Prostate gland (tissue), 2 donors: ENCODE measurements around the gene ARL15.

Source experiments
- CTCF ChIP-seq, 4 experiments: fragments of 200-600 bp in 2 of 4; fragments of 450-650 bp in 2 of 4; sonication (generic) in 2 of 4; IDR thresholded peaks; 1 replicate in 3 of 4; 2 replicates in 1 of 4; pipeline ENCODE4 v1.5.1; 2016 to 2019; ENCODE audit warnings: antibody characterized with exemption in 4 of 4, mild to moderate bottlenecking in 2 of 4, moderate library complexity in 2 of 4
- POLR2A ChIP-seq: fragments of 450-650 bp; IDR thresholded peaks from one replicate; pipeline ENCODE4 v1.6.1; 2016; ENCODE audit warnings: antibody characterized with exemption, mild to moderate bottlenecking

- TF ChIP-seq CTCF (IDR thresholded peaks at IDR 0.05) (no peak), POLR2A (no peak)
These were observed 5.6 kb upstream of the ARL15 start for GRCh38 chr5:54315736-54316528.
